HCEC 1CT (cell line): ENCODE measurements around the gene SPATA16.
"Not testable (repeated sequence)": the region's sequence is repeated elsewhere in the genome, so short reads cannot be mapped to it uniquely, and the experiment has no call there.

Experiments used
- DNase-seq: peaks from one replicate; pipeline ENCODE4 v3.0.0-alpha.2; 2017

The SPATA16 gene

GRCh38 chr3:173055228-173055933, 85.7 kb downstream of the SPATA16 start:
- DNase-seq = no peak

- DNase-seq = no peak
These were observed 91.7 kb downstream of the SPATA16 start for GRCh38 chr3:173049360-173049759.

DNA sequence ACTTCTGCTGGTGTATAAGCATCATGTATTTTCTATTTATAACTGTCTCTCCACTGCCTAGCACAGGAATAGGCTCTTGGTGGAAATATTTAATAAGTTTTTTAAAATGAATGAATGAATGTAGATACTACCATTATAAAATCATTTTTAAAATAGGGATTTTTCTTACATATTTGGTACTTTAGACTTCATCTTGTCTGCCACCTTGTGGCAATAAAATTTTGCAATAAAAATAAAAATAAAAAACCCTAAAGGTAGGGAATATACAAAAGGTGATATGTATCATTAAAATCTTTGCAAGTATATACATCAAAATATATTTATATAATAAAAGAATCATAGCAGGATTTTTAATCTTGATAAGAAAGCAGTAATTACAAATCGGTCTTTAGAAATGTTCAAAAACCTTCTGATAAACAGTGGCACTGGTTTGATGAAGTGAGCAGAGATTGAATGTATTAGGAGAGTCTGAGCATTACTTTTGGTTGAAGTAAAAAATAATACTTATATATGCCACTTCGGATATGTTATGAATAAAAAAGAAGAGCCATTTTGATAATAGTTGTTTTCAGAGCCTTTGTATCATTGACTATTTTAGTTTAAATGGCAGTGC, 95.2 kb downstream of the SPATA16 start:
- DNase-seq = no peak

DNA sequence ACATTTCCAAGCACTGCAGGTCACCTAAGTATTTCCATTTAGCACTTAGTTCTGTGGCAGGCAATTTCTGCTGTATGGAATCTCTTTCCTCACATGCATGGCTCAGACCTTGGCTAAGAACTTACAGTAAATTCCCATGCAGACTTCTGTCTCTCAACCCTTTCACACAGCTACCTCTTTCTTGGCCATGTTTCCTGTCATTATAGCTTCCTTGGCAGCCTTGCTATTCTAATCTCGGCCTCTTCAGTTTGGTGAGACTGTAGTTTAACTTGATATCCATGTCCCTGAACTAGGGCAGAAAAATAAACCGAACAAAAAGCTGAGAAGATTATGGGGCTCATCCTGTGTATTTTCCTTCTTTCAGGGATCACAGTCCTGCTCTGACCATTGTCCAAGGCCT, 96.0 kb downstream of the SPATA16 start:
- no peak for DNase-seq

GRCh38 chr3:173043757-173044156, 97.3 kb downstream of the SPATA16 start:
- DNase-seq = no peak

DNA sequence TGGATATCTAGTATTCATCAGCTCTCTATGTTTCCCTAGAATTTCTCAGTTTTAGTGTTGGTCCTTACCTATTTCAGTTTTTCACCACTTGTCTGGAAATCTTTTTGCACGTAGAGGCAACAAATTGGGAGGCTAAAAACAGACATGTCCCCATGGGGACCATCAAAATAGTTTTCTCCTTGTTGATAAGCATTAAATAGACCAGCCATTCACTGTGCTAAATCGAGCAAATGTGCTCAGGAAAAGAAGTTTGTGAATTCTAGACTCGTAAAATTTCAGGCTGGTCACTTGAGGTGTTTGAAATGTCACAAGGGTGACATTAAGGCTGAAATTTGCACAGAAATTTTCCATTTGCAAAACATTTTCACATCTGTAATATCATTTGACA, 102.6 kb downstream of the SPATA16 start:
- no peak for DNase-seq

- no peak for DNase-seq
These were observed 103.1 kb downstream of the SPATA16 start for GRCh38 chr3:173037840-173038483.

GRCh38 chr3:173030273-173030672, 110.8 kb downstream of the SPATA16 start:
- no peak for DNase-seq

DNA sequence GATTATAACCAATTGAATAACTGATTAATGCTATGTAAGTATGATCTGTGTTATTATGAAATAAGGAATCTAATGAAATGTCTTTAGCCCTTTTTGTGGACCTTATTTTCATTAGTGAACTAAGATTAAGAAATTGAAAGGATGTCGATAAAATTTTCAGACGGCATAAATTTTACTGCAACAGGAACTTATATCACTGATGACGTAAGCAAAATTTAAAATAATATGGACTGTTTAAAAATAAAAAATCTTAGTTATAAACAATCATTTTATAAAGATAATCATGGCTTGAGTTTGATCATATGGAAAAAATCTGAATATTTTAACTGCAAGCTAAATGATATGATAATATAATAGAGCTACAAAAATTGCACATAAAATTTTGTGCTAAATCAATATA, 112.7 kb downstream of the SPATA16 start:
- no peak for DNase-seq

GRCh38 chr3:173027429-173027828, 113.6 kb downstream of the SPATA16 start:
- DNase-seq = no peak

GRCh38 chr3:173025941-173026340, 115.1 kb downstream of the SPATA16 start:
- DNase-seq = no peak

- DNase-seq = no peak
These were observed 119.4 kb downstream of the SPATA16 start for GRCh38 chr3:173021547-173022185.

- not testable (repeated sequence) for DNase-seq
These were observed 120.9 kb downstream of the SPATA16 start for GRCh38 chr3:173020128-173020527.

GRCh38 chr3:173019378-173019777, 121.7 kb downstream of the SPATA16 start:
- DNase-seq = no peak

- DNase-seq = no peak
These were observed 122.3 kb downstream of the SPATA16 start for GRCh38 chr3:173018758-173019157.

GRCh38 chr3:173013219-173013832, 127.7 kb downstream of the SPATA16 start:
- no peak for DNase-seq

GRCh38 chr3:173009410-173009809, 131.6 kb downstream of the SPATA16 start:
- no peak for DNase-seq

DNA sequence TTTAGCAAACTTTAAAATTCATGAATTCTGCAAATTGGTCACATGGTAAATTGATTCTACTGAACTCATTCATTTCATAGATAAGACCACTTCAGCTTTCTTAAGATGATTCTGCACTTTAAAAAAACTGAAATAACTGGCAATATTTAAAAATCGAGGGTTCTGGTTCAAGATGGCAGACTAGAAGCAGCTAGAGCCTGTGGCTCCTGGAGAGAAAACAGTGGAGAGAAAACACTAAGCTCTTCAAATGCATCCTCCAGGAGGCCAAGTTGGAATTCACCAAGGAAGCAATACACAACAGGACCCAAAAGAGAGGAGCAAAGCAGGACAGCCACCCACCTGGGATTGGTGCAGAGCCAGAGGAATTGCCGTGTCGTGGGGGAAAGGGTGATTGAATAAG, 132.1 kb downstream of the SPATA16 start:
- DNase-seq = no peak

GRCh38 chr3:173007079-173007723, 133.8 kb downstream of the SPATA16 start:
- DNase-seq = no peak

GRCh38 chr3:173006006-173006405, 135.0 kb downstream of the SPATA16 start:
- DNase-seq = no peak

DNA sequence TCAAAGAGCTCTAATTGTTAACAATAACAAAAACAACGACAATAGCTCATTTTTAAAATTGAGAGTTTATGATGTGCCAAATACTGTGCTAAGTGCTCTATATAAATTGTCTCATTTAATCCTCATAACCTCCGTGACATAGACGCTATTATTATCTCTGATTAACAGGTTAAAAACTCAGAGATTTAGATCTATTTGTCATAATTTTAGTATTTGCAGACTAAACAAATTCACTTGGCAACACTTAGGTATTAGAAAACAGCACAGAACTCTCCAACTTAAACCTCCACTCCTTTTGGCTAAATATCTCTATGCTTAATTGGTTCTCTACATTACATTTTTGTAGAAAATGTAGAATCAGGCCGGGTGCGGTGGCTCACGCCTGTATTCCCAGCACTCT, 136.4 kb downstream of the SPATA16 start:
- no peak for DNase-seq

GRCh38 chr3:173003956-173004355, 137.1 kb downstream of the SPATA16 start:
- no peak for DNase-seq

- no peak for DNase-seq
These were observed 137.6 kb downstream of the SPATA16 start for GRCh38 chr3:173003471-173003870.
